HEK293 (cell line): ENCODE measurements around the gene TTYH2.
A peak's percentile ranks its signal among the peaks of the same experiment; 100 is the strongest.

Experiments used
- CTCF ChIA-PET: fragments of 350-600 bp; formaldehyde crosslinking; extraction: SDS; loops from one replicate; lab custom pipeline; 2021; ENCODE audit warnings: antibody characterized with exemption; lab: Yijun Ruan, JAX
- POLR2A ChIA-PET: fragments of 300-600 bp; formaldehyde crosslinking; extraction: SDS; loops from one replicate; lab custom pipeline; 2020; ENCODE audit warnings: antibody characterized with exemption, inconsistent platforms; lab: Yijun Ruan, JAX
- H3K27ac ChIP-seq: fragments of 200-500 bp; sonication (Bioruptor generic); 2 replicates; pipeline ENCODE4 v1.5.1; 2014; ENCODE audit warnings: low read depth, low read length, control low read depth, inconsistent platforms; ENCODE audit errors: extremely low read depth
- H3K36me3 ChIP-seq, 2 experiments: fragments of 200-500 bp in 1 of 2; sonication (Bioruptor generic) in 1 of 2; 1 replicate in 1 of 2; 2 replicates in 1 of 2; pipeline ENCODE4 v1.5.1; 2014 to 2017; ENCODE audit warnings: inconsistent platforms in 2 of 2, low read length in 2 of 2; ENCODE audit not compliant: control insufficient read depth in 2 of 2, insufficient read depth in 1 of 2
- H3K4me1 ChIP-seq: fragments of 200-500 bp; sonication (Bioruptor generic); 2 replicates; pipeline ENCODE4 v1.5.1; 2014; ENCODE audit warnings: mild to moderate bottlenecking, low read length, inconsistent platforms; ENCODE audit not compliant: control insufficient read depth, insufficient read depth
- H3K4me3 ChIP-seq: 2 replicates; pipeline ENCODE4 v1.5.1; 2011; ENCODE audit warnings: low read depth, mild to moderate bottlenecking, control low read depth, low read length, moderate library complexity
- H3K9me3 ChIP-seq: fragments of 200-500 bp; sonication (Bioruptor generic); 2 replicates; pipeline ENCODE4 v1.5.1; 2014; ENCODE audit warnings: low read depth, low read length, inconsistent platforms; ENCODE audit not compliant: control insufficient read depth, insufficient read depth
- EGR2 ChIP-seq: fragments of 450-650 bp; formaldehyde crosslinking; IDR thresholded peaks from 2 replicates; pipeline ENCODE4 v1.5.1; 2016; ENCODE audit warnings: low read depth, missing biosample characterization, missing genetic modification characterization
- GLI4 ChIP-seq: fragments of 450-650 bp; formaldehyde crosslinking; IDR thresholded peaks from 2 replicates; pipeline ENCODE4 v1.5.1; 2016; ENCODE audit warnings: missing biosample characterization, missing genetic modification characterization
- GLIS1 ChIP-seq: fragments of 450-650 bp; formaldehyde crosslinking; IDR thresholded peaks from 2 replicates; pipeline ENCODE4 v1.5.1; 2016; ENCODE audit warnings: missing biosample characterization, missing genetic modification characterization
- GLIS2 ChIP-seq: fragments of 450-650 bp; formaldehyde crosslinking; IDR thresholded peaks from 2 replicates; pipeline ENCODE4 v1.5.1; 2016; ENCODE audit warnings: missing biosample characterization, missing genetic modification characterization
- HIC1 ChIP-seq: fragments of 450-650 bp; formaldehyde crosslinking; IDR thresholded peaks from 2 replicates; pipeline ENCODE4 v1.5.1; 2016; ENCODE audit warnings: missing biosample characterization, missing genetic modification characterization
- SP2 ChIP-seq: fragments of 450-650 bp; formaldehyde crosslinking; IDR thresholded peaks from 2 replicates; pipeline ENCODE4 v1.5.1; 2016; ENCODE audit warnings: missing biosample characterization, missing genetic modification characterization
- SP3 ChIP-seq: fragments of 450-650 bp; formaldehyde crosslinking; IDR thresholded peaks from 2 replicates; pipeline ENCODE4 v1.5.1; 2016; ENCODE audit warnings: missing biosample characterization, missing genetic modification characterization
- ZFHX2 ChIP-seq: fragments of 450-650 bp; formaldehyde crosslinking; conservative IDR thresholded peaks from 2 replicates; pipeline ENCODE4 v1.5.1; 2016; ENCODE audit warnings: missing biosample characterization, missing genetic modification characterization
- ZIC2 ChIP-seq: fragments of 450-650 bp; formaldehyde crosslinking; IDR thresholded peaks from 2 replicates; pipeline ENCODE4 v1.5.1; 2016; ENCODE audit warnings: missing biosample characterization, missing genetic modification characterization
- ZNF19 ChIP-seq: fragments of 450-650 bp; formaldehyde crosslinking; IDR thresholded peaks from 2 replicates; pipeline ENCODE4; 2016; ENCODE audit warnings: missing biosample characterization, missing genetic modification characterization, low read depth
- ZNF335 ChIP-seq: fragments of 450-650 bp; formaldehyde crosslinking; conservative IDR thresholded peaks from 2 replicates; pipeline ENCODE4 v1.5.1; 2016; ENCODE audit warnings: missing biosample characterization, missing genetic modification characterization
- ZNF404 ChIP-seq: fragments of 450-650 bp; formaldehyde crosslinking; IDR thresholded peaks from 2 replicates; pipeline ENCODE4 v1.5.1; 2017; ENCODE audit warnings: missing biosample characterization, missing genetic modification characterization
- ZNF426 ChIP-seq: fragments of 450-650 bp; formaldehyde crosslinking; IDR thresholded peaks from 2 replicates; pipeline ENCODE4 v1.5.1; 2017; ENCODE audit warnings: missing biosample characterization, missing genetic modification characterization, mild to moderate bottlenecking, inconsistent platforms, moderate library complexity
- ZNF501 ChIP-seq: fragments of 450-650 bp; formaldehyde crosslinking; IDR thresholded peaks from 2 replicates; pipeline ENCODE4 v1.5.1; 2016; ENCODE audit warnings: missing biosample characterization, missing genetic modification characterization
- ZNF623 ChIP-seq: fragments of 450-650 bp; formaldehyde crosslinking; IDR thresholded peaks from 2 replicates; pipeline ENCODE4 v1.5.1; 2016; ENCODE audit warnings: missing biosample characterization, missing genetic modification characterization
- ZSCAN30 ChIP-seq: fragments of 450-650 bp; IDR thresholded peaks from 2 replicates; pipeline ENCODE4 v1.5.1; 2018; ENCODE audit warnings: missing biosample characterization, mild to moderate bottlenecking, missing genetic modification characterization, moderate library complexity
- TF ChIP-seq, protein P1 (sequence below): fragments of 450-650 bp; formaldehyde crosslinking; IDR thresholded peaks from 2 replicates; pipeline ENCODE4 v1.5.0; 2017; ENCODE audit warnings: missing biosample characterization, missing genetic modification characterization, borderline replicate concordance
- TF ChIP-seq, protein P2 (sequence below): fragments of 450-650 bp; formaldehyde crosslinking; IDR thresholded peaks from 2 replicates; pipeline ENCODE4 v1.5.1; 2017; ENCODE audit warnings: missing biosample characterization, missing genetic modification characterization
- TF ChIP-seq, protein P3 (sequence below): fragments of 450-650 bp; IDR thresholded peaks from 2 replicates; pipeline ENCODE4 v1.5.1; 2018; ENCODE audit warnings: missing biosample characterization, missing genetic modification characterization

Gene TTYH2

DNA sequence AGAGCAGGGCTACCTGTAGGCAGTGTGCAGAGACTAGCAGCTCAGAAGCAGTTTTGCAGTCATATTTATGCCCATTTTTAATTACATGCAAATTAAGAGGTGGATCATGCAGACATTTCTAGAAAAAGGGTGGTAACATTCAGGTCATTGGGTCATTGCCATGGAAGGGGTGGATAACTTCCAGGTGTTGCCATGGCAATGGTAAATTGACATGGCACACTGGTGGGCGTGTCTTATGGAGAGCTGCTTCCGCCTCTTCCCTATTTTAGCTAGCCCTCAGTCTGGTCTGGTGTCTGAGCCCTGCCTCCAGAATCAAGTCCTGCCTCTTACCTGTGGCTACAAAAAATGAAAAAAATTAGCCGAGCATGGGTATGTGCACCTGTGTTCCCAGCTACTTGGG, 57.9 kb downstream of the TTYH2 start:
- TF ChIP-seq ZNF426 (tag by site-specific recombination) (no peak), ZSCAN30 (tag by site-specific recombination) (no peak), ZNF19 (no peak)
- TF ChIP-seq, protein P1, sequence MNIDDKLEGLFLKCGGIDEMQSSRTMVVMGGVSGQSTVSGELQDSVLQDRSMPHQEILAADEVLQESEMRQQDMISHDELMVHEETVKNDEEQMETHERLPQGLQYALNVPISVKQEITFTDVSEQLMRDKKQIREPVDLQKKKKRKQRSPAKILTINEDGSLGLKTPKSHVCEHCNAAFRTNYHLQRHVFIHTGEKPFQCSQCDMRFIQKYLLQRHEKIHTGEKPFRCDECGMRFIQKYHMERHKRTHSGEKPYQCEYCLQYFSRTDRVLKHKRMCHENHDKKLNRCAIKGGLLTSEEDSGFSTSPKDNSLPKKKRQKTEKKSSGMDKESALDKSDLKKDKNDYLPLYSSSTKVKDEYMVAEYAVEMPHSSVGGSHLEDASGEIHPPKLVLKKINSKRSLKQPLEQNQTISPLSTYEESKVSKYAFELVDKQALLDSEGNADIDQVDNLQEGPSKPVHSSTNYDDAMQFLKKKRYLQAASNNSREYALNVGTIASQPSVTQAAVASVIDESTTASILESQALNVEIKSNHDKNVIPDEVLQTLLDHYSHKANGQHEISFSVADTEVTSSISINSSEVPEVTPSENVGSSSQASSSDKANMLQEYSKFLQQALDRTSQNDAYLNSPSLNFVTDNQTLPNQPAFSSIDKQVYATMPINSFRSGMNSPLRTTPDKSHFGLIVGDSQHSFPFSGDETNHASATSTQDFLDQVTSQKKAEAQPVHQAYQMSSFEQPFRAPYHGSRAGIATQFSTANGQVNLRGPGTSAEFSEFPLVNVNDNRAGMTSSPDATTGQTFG (tag by site-specific recombination), result no peak
- TF ChIP-seq, all 188 proteins: peak for 0
- ChIA-PET CTCF (interaction anchor here (0.6 to 2.0 kb wide), 6 partner anchors 13 to 244 kb away, joined by 3 to 9 read pairs (median 3); partner anchors contain the start of gene GPR142), POLR2A (interaction anchor here (1.4 kb wide), 1 partner anchor 68 kb away, joined by 3 read pairs; no protein-coding TSS in a partner anchor)
- Histone ChIP-seq H3K27ac (no peak overlapping the region), H3K4me1 (no peaks in the 10 kb centered on the region), H3K4me3 (no peak overlapping the region), H3K36me3 (no peaks in the 10 kb centered on the region), H3K9me3 (no peaks in the 10 kb centered on the region)

DNA sequence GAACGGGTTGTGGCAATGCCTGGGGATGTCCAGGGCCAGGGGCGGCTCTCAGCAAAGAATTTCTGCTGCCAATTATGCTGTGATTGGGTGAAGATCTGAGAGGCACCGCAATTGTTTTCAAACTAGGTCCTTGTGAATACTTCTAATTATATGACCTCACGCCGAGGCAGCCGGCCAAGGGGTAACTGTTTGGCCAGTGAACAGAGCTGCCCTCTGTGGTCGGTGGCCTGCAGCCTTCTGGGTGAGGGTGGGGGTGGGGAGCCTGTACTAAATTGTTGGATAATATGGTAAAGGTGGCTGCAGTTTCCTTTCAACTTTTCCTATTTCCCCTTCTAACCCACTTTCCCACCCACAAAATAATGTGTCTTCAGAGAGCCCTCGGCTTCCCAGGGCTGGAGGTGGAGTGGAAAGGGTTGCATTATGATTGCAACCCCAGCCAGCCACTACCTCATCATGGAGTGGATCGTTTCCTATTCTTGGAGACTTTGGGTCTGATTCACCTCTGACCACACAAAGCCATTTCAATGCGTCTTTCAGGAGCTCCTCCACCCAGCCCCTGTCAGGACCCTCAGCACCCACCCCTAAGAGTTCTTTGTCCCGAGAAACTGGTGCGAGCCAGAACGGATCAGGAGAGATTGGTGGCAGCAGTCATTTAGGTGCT, 58.7 kb downstream of the TTYH2 start:
- CTCF ChIA-PET, result interaction anchor here (0.6 to 2.0 kb wide), 2 partner anchors 59 to 96 kb away, joined by 3 to 9 read pairs; partner anchors contain the start of genes GPR142 and TTYH2
- TF ChIP-seq, protein P2, sequence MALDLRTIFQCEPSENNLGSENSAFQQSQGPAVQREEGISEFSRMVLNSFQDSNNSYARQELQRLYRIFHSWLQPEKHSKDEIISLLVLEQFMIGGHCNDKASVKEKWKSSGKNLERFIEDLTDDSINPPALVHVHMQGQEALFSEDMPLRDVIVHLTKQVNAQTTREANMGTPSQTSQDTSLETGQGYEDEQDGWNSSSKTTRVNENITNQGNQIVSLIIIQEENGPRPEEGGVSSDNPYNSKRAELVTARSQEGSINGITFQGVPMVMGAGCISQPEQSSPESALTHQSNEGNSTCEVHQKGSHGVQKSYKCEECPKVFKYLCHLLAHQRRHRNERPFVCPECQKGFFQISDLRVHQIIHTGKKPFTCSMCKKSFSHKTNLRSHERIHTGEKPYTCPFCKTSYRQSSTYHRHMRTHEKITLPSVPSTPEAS (tag by site-specific recombination), result no peak
- TF ChIP-seq ZNF623 (tag by site-specific recombination) (no peak), ZNF501 (tag by site-specific recombination) (no peak), GLI4 (tag by site-specific recombination) (no peak), SP3 (no peak), ZNF404 (tag by site-specific recombination) (no peak), HIC1 (tag by site-specific recombination) (no peak)
- POLR2A ChIA-PET, result no interaction called here

DNA sequence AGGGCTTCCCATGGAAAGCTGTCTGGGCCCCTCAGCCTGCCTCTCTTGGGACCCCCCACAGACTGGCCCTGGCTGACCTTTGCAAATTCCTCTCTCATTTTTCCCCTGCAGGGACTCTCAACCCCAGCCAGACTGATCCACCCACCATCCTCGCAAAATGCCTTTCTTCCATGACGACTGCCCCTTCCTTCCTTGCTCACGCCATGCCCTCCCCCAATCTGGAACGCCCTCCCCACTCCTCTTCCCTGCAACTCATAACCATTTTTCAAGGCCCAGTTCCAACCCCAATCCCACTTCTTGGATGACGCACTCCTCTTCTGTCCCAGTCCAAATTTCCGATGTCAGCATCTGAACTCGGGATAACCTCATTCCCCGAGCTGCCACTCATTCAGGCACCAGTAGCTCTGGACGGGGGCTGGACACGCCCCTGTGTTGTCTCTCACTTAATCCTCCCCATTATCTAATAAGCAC, 59.4 kb downstream of the TTYH2 start:
- ChIA-PET CTCF (interaction anchor here (0.6 to 4.0 kb wide), 3 partner anchors 11 to 95 kb away, joined by 3 to 15 read pairs (median 9); partner anchors contain the start of genes GPR142 and TTYH2), POLR2A (no interaction called here)
- Histone ChIP-seq H3K36me3 (no peaks in the 10 kb centered on the region), H3K9me3 (no peaks in the 10 kb centered on the region), H3K4me3 (no peak overlapping the region), H3K4me1 (no peaks in the 10 kb centered on the region), H3K27ac (no peak overlapping the region)
- TF ChIP-seq, protein P3, sequence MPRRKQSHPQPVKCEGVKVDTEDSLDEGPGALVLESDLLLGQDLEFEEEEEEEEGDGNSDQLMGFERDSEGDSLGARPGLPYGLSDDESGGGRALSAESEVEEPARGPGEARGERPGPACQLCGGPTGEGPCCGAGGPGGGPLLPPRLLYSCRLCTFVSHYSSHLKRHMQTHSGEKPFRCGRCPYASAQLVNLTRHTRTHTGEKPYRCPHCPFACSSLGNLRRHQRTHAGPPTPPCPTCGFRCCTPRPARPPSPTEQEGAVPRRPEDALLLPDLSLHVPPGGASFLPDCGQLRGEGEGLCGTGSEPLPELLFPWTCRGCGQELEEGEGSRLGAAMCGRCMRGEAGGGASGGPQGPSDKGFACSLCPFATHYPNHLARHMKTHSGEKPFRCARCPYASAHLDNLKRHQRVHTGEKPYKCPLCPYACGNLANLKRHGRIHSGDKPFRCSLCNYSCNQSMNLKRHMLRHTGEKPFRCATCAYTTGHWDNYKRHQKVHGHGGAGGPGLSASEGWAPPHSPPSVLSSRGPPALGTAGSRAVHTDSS, result no peak
- peak; percentile 71 for TF ChIP-seq ZFHX2 (tag by site-specific recombination)
- TF ChIP-seq GLIS1 (tag by site-specific recombination), result peak; percentile 74
- TF ChIP-seq ZNF335 (tag by site-specific recombination), result no peak
- TF ChIP-seq ZIC2, result peak; percentile 33; the same call in 1 of the 2 replicates
- TF ChIP-seq SP2 (tag by site-specific recombination), result 0 out of 2 replicates have a peak, but pooled peaks have one; percentile 23
- 0 out of 2 replicates have a peak, but pooled peaks have one; percentile 26 for TF ChIP-seq GLIS2 (tag by site-specific recombination)
- peak; percentile 86 for TF ChIP-seq EGR2 (tag by site-specific recombination)

More for the DNA sequence above, 58.7 kb downstream of the TTYH2 start:
- no peak overlapping the region for H3K27ac ChIP-seq
- H3K4me3 ChIP-seq, result no peak overlapping the region
- no peaks in the 10 kb centered on the region for H3K4me1 ChIP-seq
- H3K9me3 ChIP-seq, result no peaks in the 10 kb centered on the region
- no peaks in the 10 kb centered on the region for H3K36me3 ChIP-seq
